Measurements from ENCODE around the gene CDH4. TPM values are rescaled to one million over a fixed set of nuclear protein-coding genes. Genes with fewer than 3 reads are reported as not detected.

Gene CDH4
- total RNA-seq, 1 donor from 2014 or later = 8.3 TPM

GRCh38 chr20:61845233-61845671 is 593.2 kb downstream of the CDH4 start:
- Mint-ChIP-seq H3K36me3 (no peaks in the 10 kb centered on the region), H3K4me1 (ENCODE audit: unreplicated experiment) (peaks cover 2% of the 10 kb centered on the region), H3K4me3 (no peak overlapping the region), H3K9me3 (no peaks in the 10 kb centered on the region), H3K27ac (no peak overlapping the region), H3K27me3 (peaks cover 8% of the 10 kb centered on the region)
- DNase-seq (ENCODE audit: extremely low spot score, unreplicated experiment) = no peak
- TF ChIP-seq CTCF (conservative IDR thresholded peaks at IDR 0.05) = no peak

- TF ChIP-seq CTCF (conservative IDR thresholded peaks at IDR 0.05) = no peak
- DNase-seq (ENCODE audit: extremely low spot score, unreplicated experiment) = no peak
- peaks cover 12% of the 10 kb centered on the region for H3K27me3 Mint-ChIP-seq
Observed at GRCh38 chr20:61846074-61846473, 594.0 kb downstream of the CDH4 start.

GRCh38 chr20:61846741-61847419 is 594.8 kb downstream of the CDH4 start:
- Mint-ChIP-seq H3K27ac (no peak overlapping the region), H3K27me3 (peaks cover 12% of the 10 kb centered on the region), H3K4me1 (ENCODE audit: unreplicated experiment) (peaks cover 12% of the 10 kb centered on the region), H3K4me3 (no peak overlapping the region), H3K9me3 (no peaks in the 10 kb centered on the region), H3K36me3 (no peaks in the 10 kb centered on the region)
- no peak for TF ChIP-seq CTCF (conservative IDR thresholded peaks at IDR 0.05)
- no peak for DNase-seq (ENCODE audit: extremely low spot score, unreplicated experiment)

More at GRCh38 chr20:61846074-61846473, 594.0 kb downstream of the CDH4 start:
- Mint-ChIP-seq H3K4me3 (no peak overlapping the region), H3K36me3 (no peaks in the 10 kb centered on the region), H3K4me1 (ENCODE audit: unreplicated experiment) (peaks cover 9% of the 10 kb centered on the region), H3K9me3 (no peaks in the 10 kb centered on the region), H3K27ac (no peak overlapping the region)

- Mint-ChIP-seq H3K4me1 (ENCODE audit: unreplicated experiment) (peaks cover 12% of the 10 kb centered on the region), H3K9me3 (no peaks in the 10 kb centered on the region), H3K36me3 (no peaks in the 10 kb centered on the region), H3K27me3 (peaks cover 12% of the 10 kb centered on the region), H3K4me3 (no peak overlapping the region), H3K27ac (no peak overlapping the region)
- TF ChIP-seq CTCF (conservative IDR thresholded peaks at IDR 0.05) = no peak
- DNase-seq (ENCODE audit: extremely low spot score, unreplicated experiment) = no peak
Observed at GRCh38 chr20:61847420-61847748, 595.3 kb downstream of the CDH4 start.

GRCh38 chr20:61847986-61848385 is 595.9 kb downstream of the CDH4 start:
- no peak for DNase-seq (ENCODE audit: extremely low spot score, unreplicated experiment)
- no peak overlapping the region for H3K4me3 Mint-ChIP-seq
- no peak for TF ChIP-seq CTCF (conservative IDR thresholded peaks at IDR 0.05)
- H3K9me3 Mint-ChIP-seq = no peaks in the 10 kb centered on the region
- no peaks in the 10 kb centered on the region for H3K36me3 Mint-ChIP-seq
- peaks cover 12% of the 10 kb centered on the region for H3K4me1 Mint-ChIP-seq (ENCODE audit: unreplicated experiment)
- peaks cover 12% of the 10 kb centered on the region for H3K27me3 Mint-ChIP-seq
- H3K27ac Mint-ChIP-seq = no peak overlapping the region
